Prostate gland (tissue), 2 donors: Measurements from ENCODE around the gene BLM. TPM values are rescaled to one million over a fixed set of nuclear protein-coding genes. Genes with fewer than 3 reads are reported as not detected.
A peak's percentile ranks its signal among the peaks of the same experiment; 100 is the strongest.

ENCODE experiments used
- DNase-seq: peaks from one replicate; pipeline ENCODE4 v3.0.0-alpha.2; 2019; ENCODE audit warnings: low spot score
- H3K27ac ChIP-seq, 2 donors: fragments of 200-600 bp; sonication (generic); 2 replicates each; pipeline ENCODE4 v1.5.1; 2017 to 2019
- H3K27me3 ChIP-seq: fragments of 200-600 bp; sonication (generic); replicated peaks from 2 replicates; pipeline ENCODE4 v1.5.1; 2019; ENCODE audit not compliant: insufficient read depth
- H3K36me3 ChIP-seq, 2 donors: fragments of 200-600 bp; sonication (generic); 1 replicate in 1 of 2; 2 replicates in 1 of 2; pipeline versions ENCODE4 v1.5.1 to v1.8.1; 2017 to 2019
- H3K4me1 ChIP-seq: fragments of 200-600 bp; sonication (generic); replicated peaks from 2 replicates; pipeline ENCODE4 v1.5.1; 2019
- H3K4me3 ChIP-seq, 2 donors: fragments of 200-600 bp; sonication (generic); 2 replicates each; pipeline ENCODE4 v1.5.1; 2017 to 2019
- H3K9me3 ChIP-seq: fragments of 200-600 bp; sonication (generic); 2 replicates; pipeline ENCODE4 v1.5.1; 2017
- POLR2A ChIP-seq: fragments of 450-650 bp; IDR thresholded peaks from one replicate; pipeline ENCODE4 v1.6.1; 2016; ENCODE audit warnings: antibody characterized with exemption, mild to moderate bottlenecking
- POLR2AphosphoS5 ChIP-seq: sonication (generic); formaldehyde crosslinking; IDR thresholded peaks from one replicate; pipeline ENCODE4 v1.6.1; 2017; ENCODE audit warnings: antibody characterized with exemption
- WGBS: methylation state at CpG from one replicate; pipeline ENCODE4 v1.1.5; 2018; 5-methylcytosine and 5-hydroxymethylcytosine counted together
- intact Hi-C: fragments of 100-400 bp; cut with DNase I; formaldehyde crosslinking; loops from one replicate; pipeline ENCODE4 v1.14.2; 2022
- total RNA-seq, 2 donors: library from RNA; depleted of rRNA; stranded (reverse); fragments of >200 nt; gene quantifications; one replicate each; pipeline ENCODE4 v1.1.0, GENCODE V29; 2016
- TF ChIP-seq, protein P1 (sequence below), 4 experiments: fragments of 200-600 bp in 2 of 4; fragments of 450-650 bp in 2 of 4; sonication (generic) in 2 of 4; IDR thresholded peaks; 1 replicate in 3 of 4; 2 replicates in 1 of 4; pipeline ENCODE4 v1.5.1; 2016 to 2019; ENCODE audit warnings: antibody characterized with exemption in 4 of 4, mild to moderate bottlenecking in 2 of 4, moderate library complexity in 2 of 4

Gene BLM
- total RNA-seq, 2 donors from 2014 or later: 1.4 to 4.9 TPM

DNA sequence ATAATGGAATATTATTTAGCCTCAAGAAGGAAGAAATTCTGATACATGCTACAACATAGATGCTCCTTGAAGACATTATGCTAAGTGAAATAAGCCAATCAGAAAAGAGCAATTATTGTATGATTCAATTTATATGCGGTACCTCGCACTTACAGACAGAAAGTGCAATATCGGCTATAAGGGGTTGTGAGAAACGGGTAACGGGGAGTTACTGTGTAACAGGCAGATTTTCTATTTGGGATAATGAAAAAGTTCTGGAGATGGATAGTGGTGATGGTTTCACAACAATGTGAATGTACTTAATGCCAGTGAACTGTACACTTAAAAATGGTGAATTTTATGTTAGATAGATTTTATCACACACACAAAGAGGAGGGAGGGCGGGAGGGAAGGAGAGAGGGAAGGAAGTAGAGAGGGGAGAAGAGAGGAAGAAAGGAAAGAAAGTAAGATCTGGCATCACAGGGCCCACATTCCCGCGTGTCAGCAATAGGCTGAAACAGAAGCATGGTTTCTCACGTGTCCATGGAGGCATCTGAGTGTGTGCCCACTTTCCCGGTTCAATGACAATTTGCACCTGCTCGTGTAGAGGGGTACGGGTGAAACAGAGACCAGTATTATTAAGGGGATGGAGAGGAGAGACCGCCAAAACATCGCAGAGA lies 700 bp upstream of the BLM start:
- Histone ChIP-seq H3K4me3 (peak overlapping the region; percentile 49 to 57), H3K27ac (peak overlapping the region; percentile 82 to 90), H3K9me3 (no peaks in the 10 kb centered on the region), H3K4me1 (no peaks in the 10 kb centered on the region), H3K36me3 (no peaks in the 10 kb centered on the region), H3K27me3 (no peaks in the 10 kb centered on the region)
- 9% methylated on average over 14 of the region's 14 CpGs for WGBS
- no peak for DNase-seq
- intact Hi-C loops: loop anchor here (5.0 kb wide), 1 partner anchor 156 kb away; no protein-coding TSS in a partner anchor
- TF ChIP-seq POLR2AphosphoS5 (no peak), POLR2A (no peak)
- TF ChIP-seq, protein P1, sequence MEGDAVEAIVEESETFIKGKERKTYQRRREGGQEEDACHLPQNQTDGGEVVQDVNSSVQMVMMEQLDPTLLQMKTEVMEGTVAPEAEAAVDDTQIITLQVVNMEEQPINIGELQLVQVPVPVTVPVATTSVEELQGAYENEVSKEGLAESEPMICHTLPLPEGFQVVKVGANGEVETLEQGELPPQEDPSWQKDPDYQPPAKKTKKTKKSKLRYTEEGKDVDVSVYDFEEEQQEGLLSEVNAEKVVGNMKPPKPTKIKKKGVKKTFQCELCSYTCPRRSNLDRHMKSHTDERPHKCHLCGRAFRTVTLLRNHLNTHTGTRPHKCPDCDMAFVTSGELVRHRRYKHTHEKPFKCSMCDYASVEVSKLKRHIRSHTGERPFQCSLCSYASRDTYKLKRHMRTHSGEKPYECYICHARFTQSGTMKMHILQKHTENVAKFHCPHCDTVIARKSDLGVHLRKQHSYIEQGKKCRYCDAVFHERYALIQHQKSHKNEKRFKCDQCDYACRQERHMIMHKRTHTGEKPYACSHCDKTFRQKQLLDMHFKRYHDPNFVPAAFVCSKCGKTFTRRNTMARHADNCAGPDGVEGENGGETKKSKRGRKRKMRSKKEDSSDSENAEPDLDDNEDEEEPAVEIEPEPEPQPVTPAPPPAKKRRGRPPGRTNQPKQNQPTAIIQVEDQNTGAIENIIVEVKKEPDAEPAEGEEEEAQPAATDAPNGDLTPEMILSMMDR (IDR thresholded peaks at IDR 0.05): no peak

DNA sequence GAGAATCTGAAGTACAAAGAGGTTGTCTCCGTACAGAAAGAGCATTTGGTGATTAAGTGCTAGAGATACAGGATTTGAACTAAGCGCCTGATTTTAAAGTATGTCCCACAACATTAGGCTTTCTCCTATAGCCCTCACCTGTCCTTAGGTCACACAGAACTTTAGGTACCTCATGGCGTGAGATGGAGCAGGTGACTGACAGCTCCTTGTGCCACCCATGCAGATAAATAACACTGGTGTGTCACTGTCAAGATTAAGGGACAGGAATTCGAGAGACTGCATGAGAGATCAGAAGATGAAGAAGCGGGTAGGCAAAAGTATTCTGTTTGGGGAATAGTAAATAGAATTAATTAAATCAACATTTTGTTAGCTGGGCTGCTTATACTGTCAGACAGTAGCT lies 1.1 kb downstream of the BLM start:
- TF ChIP-seq POLR2AphosphoS5 (no peak), POLR2A (no peak)
- TF ChIP-seq, protein P1 (IDR thresholded peaks at IDR 0.05): no peak
- no peaks in the 10 kb centered on the region for H3K9me3 ChIP-seq
- no peak for DNase-seq
- no peak overlapping the region for H3K27ac ChIP-seq
- no peaks in the 10 kb centered on the region for H3K4me1 ChIP-seq
- no peak overlapping the region for H3K4me3 ChIP-seq
- no peaks in the 10 kb centered on the region for H3K27me3 ChIP-seq
- 56% methylated on average over 5 of the region's 5 CpGs for WGBS
- intact Hi-C loops: loop anchor here (5.0 kb wide), 1 partner anchor 154 kb away; no protein-coding TSS in a partner anchor
- H3K36me3 ChIP-seq: no peaks in the 10 kb centered on the region

DNA sequence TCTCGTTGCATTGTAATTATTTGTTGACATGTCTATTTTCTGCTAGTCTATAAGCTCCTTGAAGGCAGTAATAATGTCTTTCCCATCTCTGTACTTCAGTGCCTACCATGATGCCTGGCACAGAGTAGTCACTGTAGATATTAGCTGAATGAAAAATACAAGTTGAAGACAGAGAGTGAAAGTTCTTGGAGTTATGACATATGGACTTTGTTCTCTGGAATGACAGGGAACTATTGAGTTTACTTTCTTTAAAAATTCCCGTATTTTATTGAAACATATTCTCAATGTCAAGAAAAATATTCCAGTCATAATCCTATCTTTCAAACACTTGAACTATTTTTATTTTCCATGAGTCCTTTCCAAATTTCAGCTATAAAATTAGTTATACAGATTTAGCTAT lies 3.0 kb downstream of the BLM start:
- no peak for DNase-seq
- Histone ChIP-seq H3K27ac (no peak overlapping the region), H3K36me3 (no peaks in the 10 kb centered on the region), H3K9me3 (no peaks in the 10 kb centered on the region), H3K27me3 (no peaks in the 10 kb centered on the region), H3K4me3 (no peak overlapping the region), H3K4me1 (no peaks in the 10 kb centered on the region)
- WGBS: 86% methylated on average over 2 of the region's 2 CpGs
- TF ChIP-seq POLR2AphosphoS5 (no peak), POLR2A (no peak)
- TF ChIP-seq, protein P1 (IDR thresholded peaks at IDR 0.05): no peak
- intact Hi-C loops: no loop called here

DNA sequence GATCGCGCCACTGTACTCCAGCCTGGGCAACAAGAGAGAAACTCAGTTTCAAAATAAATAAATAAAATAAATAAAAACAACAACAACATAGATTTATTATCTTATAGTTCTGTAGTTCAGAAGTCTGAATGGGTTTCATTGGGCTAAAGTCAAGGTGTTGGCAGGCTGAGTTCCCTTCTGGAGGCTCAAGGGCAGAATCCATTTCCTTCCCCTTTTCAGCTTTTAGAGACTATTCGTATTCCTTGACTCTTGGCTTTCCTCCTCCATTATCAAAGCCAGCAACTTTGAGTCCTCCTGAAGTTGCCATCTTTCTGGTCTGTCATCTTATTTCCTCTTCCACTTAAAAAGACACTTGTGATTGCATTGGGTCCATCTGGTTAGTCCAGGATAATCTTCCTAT lies 12.1 kb downstream of the BLM start:
- no peak overlapping the region for H3K4me3 ChIP-seq
- H3K27ac ChIP-seq: no peak overlapping the region
- no peaks in the 10 kb centered on the region for H3K4me1 ChIP-seq
- H3K9me3 ChIP-seq: no peaks in the 10 kb centered on the region
- no peaks in the 10 kb centered on the region for H3K27me3 ChIP-seq
- 92% methylated on average over 3 of the region's 3 CpGs for WGBS
- no peak for DNase-seq
- intact Hi-C loops: no loop called here
- TF ChIP-seq POLR2AphosphoS5: no peak
- no peak for TF ChIP-seq POLR2A
- TF ChIP-seq, protein P1 (IDR thresholded peaks at IDR 0.05): no peak
- no peaks in the 10 kb centered on the region for H3K36me3 ChIP-seq

DNA sequence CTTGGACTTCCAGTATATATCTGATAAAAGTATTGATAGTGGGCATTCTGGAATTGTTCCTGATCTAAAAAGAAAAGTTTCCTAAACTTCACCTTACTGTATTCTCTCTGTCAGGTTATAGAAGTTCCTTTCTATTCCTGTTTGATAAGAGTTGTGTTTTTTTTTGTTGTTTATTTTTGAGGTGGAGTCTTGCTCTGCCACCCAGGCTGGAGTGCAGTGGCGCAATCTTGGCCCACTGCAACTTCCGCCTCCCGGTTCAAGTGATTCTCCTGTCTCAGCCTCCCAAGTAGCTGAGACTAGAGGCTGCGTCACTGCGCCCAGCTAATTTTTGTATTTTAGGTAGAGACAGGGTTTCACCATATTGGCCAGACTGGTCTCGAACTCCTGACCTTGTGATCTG lies 13.1 kb downstream of the BLM start:
- intact Hi-C loops: no loop called here
- no peaks in the 10 kb centered on the region for H3K4me1 ChIP-seq
- no peak overlapping the region for H3K4me3 ChIP-seq
- no peaks in the 10 kb centered on the region for H3K27me3 ChIP-seq
- H3K27ac ChIP-seq: no peak overlapping the region
- TF ChIP-seq POLR2A (no peak), POLR2AphosphoS5 (no peak)
- TF ChIP-seq, protein P1 (IDR thresholded peaks at IDR 0.05): no peak
- WGBS: 94% methylated on average over 6 of the region's 6 CpGs
- H3K36me3 ChIP-seq: no peaks in the 10 kb centered on the region
- H3K9me3 ChIP-seq: no peaks in the 10 kb centered on the region
- no peak for DNase-seq
